GM18505 (cell line): ENCODE data around the gene SSNA1.

Source experiments
- ATAC-seq: cut with Tn5 transposase; IDR thresholded peaks from one replicate; pipeline ENCODE4 v1.9.1; 2021; ENCODE audit not compliant: unreplicated experiment
- POLR2A ChIP-seq: IDR thresholded peaks from 4 replicates; pipeline ENCODE4 v1.6.1; 2011; ENCODE audit warnings: borderline replicate concordance; ENCODE audit not compliant: insufficient read depth, insufficient read length; ENCODE audit errors: extremely low read depth

SSNA1 gene

DNA sequence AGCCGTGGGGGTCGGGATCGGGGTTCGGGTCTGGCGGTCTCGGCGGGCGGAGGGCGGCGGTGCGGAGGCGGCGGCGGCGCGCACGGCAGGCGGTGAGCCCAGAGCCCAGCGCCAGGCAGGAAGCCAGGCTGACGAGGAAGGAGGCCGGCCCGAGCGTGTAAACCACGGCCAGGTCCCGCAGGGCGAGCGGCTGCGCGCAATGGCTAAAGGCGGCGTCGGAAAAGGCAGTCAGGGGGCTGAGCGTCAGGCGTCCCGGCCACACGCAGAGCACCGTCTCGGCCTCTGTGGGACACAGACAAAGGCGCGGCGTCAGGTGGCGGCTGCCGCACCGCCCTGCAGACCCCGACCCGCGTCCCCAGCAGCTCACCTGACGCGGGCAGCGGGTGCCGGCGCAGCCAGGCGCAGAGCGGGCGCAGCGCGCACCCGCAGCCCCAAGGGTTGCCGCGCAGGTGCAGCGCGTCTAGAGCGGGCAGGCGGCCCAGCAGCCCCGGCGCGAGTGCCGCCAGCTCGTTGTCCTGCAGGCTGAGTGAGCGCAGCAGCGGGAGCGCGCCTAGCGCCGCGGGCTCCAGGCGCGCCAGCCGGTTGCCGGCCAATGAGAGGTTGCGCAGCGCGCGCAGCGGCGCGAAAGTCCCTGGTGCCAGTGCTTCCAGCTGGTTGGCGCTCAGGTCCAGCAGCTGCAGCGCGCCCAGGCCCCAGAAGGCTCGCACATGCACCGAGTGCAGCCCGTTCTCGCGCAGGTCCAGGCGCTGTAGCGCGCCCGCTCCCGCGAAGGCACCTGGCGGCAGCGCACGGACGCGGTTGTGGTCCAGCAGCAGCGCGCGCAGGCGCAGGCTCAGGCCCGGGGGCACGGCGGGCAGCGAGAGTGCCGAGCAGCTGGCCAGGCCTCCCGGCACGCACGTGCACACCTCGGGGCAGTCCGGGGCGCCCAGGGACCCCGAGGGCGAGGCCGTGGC is 19.3 kb upstream of the SSNA1 start:
- ATAC-seq, result no peak
- TF ChIP-seq POLR2A, result no peak

DNA sequence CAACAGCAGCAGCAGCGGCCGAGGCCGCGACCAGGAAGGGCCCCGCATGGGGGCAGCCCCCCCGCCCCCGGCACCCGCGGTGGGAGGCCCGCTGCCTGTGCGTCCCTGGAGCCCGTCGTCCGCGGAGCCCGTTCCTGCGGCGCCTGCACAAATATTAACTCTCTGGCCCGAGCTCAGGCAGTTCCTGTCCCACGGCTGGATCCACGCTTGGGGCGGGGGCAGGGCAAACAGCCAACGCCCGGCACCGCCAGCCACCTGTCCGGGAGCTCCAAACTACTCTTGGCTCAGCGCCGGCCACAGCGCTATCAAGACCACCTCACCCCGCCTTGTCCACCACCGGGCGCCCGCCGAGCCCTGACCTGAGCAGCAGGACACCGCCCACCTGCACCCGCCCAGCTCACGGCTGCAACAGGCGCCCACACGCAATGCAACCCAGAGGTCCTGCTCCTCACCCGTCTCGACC is 18.5 kb upstream of the SSNA1 start, which contains the start of gene LRRC26:
TSS of gene LRRC26 (minus strand) at position 156 of the 463 bp plus-strand sequence. CDS start at position 48, 108 bp downstream.
- no peak for ATAC-seq
- TF ChIP-seq POLR2A, result no peak

DNA sequence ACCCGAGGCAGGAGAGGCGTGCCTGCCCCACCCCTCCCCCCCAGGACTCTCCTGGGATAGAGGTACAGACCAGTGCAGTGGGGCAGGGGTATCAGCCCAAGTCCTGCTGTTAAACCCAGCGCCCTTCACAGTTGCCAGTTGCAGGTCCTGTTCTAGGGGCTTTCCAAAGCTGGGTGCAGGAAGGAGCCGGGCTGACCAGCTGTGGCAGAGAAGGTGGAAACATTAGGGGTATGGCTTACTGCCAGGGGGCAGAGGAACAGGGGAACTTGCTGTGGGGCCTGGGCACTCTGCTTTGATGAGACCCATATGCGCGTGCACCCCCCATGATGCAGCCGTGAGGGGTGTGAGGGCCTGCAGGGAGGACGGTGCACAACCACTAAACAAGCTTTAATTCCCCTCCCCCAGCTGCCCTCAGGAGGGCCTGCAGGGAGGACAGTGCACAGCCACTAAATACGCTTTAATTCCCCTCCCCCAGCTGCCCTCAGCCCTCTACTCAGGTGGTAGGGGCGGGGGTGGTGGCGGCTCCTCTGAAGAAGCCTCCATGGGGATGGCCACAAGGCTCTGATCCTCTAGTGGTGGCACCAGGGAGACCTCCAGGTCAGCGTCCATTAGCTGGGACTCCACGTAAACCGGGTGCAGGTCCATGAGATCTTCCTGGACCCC is 17.9 kb upstream of the SSNA1 start:
- TF ChIP-seq POLR2A, result no peak
- no peak for ATAC-seq

DNA sequence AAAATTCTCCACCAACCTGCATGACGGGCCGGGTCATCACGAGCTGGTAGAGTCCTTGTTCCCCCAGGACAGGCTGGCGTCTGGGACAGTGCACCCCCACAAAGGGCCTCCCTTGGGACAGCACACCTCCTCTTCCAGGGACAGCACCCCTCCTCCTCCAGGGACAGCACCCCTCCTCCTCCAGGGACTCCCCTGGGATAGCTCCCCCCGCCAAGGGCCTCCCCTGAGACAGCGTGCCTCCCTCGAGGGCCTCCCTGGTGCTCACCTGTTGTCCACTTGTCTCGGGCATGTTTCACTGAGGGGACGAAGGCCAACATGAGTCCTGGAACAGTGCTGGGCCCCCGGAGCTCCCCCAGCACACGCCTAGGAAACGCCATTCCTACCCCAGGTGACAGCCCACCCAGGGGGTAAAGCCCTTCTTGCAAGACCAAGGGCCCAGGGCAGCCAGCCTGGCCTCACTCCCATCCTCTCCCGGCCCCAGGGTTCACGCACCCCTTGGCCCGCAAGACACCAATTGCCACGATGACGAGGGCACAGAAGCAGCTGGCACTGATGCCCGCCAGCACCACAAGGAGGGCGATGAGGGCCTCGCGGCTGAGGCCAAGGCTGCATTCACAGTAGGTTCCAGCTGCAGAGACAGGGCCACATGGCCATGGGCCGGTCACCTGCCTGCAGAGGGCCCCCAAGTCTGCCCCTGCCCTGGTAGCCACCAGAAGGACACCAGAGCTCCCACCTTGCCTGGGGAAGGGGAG is 17.2 kb upstream of the SSNA1 start:
- no peak for TF ChIP-seq POLR2A
- ATAC-seq, result no peak

DNA sequence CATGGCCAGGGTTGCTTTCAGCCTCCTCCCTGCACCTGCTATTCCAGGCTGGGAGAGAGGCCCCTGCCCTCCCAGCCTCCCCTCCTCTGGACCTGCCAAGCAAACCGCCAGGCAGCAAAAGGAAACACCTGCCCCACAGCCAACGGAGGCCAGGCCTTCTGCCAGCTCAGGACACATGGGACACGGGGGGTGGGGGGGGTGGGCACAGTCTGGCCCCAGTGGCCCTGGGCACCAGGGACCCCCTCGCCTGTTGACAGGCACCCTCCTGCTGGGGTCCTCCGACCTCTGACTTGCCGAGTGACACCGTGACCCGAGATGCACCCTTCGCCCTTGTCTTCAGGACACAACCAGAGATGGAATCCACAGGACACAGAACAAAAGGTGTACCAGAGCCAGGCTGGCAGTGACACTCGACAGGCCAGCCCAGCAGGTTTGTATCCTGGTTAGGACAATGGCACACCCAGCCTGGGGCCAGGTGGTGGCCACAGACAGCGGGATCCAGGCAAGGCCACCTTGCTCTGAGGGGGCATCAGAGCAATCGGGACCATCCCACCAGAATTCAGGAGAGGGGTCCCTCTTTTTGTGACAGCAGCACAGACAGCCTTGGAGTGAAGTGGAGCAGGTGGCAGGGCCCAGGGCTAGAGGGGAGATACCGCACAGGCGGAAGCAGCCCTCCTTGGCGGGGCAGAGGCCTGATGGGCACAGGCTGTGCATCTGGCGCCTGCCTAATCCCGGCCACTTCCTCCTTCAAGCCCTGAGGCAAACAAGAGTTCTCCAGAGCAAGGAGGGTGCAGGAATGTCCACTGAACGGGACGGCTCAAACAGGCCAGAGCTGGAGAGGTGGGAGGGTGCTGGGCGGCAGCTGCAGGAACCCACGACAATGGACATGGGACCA is 15.3 kb upstream of the SSNA1 start:
- ATAC-seq, result no peak
- TF ChIP-seq POLR2A, result no peak

DNA sequence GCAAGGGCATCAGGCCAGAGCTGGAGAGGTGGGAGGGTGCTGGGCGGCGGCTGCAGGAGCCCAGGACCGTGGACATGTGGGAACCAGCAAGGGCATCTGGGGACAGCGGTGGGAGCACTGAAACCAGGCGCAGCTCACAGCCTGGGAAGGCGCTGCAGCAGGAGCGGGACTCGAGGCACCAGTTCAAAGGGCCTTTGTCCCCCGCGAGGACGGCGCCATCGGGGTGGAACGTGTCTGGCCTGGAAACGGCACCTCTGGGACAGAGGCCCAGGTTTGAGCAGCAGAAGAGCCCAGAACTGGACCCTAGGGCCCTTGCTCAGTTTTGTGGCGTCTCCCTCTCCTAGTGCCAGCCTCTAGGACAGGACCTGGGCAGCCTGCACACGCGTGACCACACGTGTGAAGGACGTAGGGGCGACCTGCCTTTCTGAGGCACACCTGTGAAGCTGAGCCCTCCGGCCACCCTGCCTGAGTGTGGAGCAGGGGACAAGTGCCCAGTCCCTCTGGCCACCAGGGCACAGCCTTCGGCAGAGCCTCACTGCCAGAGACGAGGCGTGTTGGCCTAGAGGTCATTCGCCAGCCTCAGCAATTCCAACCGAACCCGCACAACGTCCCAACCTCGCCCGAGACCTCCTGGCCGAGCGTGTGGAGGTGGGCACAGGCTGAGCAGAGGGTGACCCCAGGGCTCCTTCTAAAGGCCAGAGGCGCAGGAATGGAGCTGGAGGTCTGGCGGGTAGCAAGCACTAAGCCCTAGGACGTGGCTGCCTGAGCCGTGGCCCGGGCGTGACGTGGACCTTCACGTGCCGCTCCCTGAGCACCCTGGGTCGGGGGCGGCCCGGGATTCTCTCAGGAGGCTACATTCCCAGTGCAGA is 14.4 kb upstream of the SSNA1 start:
- no peak for ATAC-seq

DNA sequence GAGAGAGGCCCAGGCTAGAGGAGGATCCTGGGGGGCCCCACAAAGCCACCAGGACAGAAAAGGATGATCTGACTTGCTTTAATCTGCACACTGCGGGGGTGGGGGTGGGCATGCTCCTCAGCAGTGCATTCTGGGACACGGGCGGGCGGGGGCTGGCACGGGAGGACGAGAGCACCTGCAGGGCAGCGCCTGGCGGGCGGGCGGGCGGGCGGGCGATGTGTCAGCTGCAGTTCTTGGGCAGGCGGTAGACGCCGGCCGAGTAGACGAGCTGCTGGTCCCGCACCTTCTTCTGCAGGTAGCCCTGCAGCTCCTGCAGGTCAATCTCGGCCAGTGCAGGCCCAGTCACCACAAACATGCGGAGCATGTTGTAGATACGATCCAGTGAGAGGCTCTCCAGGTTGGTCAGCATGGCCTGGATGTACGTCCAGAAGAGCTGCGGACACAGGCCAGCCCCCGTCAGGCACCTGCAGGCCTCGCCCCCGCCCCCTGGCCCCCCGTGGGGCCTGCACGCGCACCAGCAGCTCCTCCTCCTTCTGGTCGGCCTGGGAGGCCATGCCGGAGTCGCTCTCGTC is 13.7 kb upstream of the SSNA1 start:
- TF ChIP-seq POLR2A, result no peak
- no peak for ATAC-seq

More for the DNA sequence above, 14.4 kb upstream of the SSNA1 start:
- TF ChIP-seq POLR2A, result no peak

DNA sequence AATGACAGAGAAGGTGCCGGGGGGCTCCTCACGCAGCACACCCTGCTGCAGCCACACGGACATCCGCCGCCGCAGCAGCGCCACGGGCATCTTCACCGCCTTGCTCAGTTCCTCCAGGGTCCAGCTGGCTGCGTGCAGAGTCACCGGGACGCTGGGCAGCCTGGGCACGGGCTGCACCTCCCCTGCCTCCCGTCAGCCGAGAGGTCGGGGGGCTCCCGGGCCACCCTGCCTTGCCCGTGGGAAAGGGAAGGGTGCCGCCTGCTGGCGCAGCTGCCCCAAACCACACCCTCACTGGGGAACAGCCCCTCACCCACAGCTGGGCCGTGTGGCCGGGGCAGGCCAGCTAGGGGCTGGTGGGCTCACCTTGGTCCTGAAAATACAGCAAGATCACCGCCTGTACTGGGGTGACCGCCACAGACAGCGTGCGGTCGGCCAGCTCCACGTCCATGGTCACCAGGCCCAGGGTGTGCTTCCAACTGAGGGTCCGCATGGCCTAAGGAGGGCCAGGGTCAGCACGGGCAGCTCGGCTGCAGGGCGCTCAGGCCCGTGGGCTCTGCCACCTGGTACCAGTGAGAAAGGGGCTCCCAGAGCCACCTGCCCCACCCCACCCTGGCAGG is 13.0 kb upstream of the SSNA1 start:
- TF ChIP-seq POLR2A, result no peak
- ATAC-seq, result no peak

DNA sequence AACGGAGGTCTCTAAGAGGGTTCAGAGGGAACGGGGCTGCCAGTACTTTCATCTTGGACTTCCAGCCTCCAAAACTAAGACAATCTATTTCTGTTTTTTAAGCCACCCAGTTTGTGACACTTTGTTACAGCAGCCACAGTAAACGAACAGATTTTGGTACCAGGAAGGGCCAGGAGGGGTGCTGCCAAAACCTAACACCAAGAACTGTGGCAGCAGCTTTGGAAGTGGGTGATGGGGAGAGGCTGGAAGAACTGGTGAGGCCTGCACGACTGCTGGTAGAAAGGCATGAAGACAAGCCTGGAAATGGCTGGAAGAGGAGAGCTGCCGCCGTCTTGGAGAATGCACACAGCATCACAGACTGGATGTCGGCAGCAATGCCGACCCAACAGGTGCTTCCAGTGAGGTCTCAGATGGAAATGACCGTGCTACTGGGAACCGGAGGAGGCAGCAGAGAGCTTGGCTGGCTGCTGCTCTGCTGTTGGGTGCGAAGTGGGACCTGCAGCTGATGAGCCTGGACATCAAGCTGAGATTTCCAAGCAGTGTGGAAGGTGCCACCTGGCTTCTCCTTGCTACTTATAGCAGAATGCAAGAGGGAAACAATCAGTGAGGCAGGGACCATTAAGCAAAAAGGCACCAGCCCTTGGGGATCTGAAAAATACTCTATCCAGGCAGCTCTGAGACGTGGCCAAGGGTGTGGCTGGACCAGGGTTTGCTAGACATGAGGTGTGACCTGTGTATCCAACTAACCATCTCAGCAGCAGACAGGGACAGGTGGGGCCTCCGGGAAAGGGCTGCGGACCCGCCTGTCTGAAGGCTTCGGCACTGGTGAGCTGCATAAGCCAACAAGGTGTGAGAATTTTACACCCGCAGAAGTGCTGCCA is 11.9 kb upstream of the SSNA1 start:
- no peak for ATAC-seq
- no peak for TF ChIP-seq POLR2A

DNA sequence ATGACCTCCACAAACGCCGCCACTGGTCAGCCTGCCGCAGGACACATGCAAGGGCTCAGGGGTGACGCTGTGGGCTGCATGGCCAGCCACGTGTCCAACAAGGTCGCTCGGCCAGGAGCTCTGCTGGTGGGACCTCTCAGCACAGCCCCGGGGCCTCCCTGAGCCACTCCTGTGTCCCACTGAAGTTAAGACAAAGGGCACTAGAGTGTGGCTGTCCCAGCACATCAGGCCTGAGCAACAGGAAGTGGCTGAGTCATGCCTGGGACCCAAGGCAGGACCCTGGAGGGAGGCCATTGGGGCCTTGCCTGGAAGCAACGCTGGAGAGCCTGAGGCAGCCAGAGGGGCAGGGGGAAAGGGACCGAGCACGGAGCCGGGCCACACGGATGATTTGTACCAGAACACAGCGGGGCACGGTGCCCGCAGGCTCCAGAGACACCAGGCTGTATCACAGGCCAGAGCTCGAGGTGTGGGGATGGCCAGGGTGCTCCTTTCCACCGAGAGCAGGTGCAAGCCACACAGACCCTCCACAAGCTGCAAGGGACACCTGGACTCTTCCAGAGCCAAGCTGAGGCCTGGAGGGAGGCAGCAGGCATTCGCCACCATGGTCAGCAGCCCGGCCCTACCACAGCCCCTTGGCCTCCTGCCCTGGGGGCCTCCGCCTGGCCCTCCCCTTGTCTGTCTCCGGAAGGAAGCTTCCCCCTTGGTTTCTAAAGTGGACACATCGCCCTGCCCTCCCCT is 10.1 kb upstream of the SSNA1 start:
- no peak for TF ChIP-seq POLR2A
- ATAC-seq, result no peak
